ENCODE results near the gene PTPN2.
"Not testable (repeated sequence)": the region's sequence is repeated elsewhere in the genome, so short reads cannot be mapped to it uniquely, and the experiment has no call there.

Gene PTPN2

GRCh38 chr18:12821408-12821807, 62.6 kb downstream of the PTPN2 start:
- DNase-seq = no peak

- DNase-seq = no peak
Measured at GRCh38 chr18:12820506-12820905, 63.5 kb downstream of the PTPN2 start.

DNA sequence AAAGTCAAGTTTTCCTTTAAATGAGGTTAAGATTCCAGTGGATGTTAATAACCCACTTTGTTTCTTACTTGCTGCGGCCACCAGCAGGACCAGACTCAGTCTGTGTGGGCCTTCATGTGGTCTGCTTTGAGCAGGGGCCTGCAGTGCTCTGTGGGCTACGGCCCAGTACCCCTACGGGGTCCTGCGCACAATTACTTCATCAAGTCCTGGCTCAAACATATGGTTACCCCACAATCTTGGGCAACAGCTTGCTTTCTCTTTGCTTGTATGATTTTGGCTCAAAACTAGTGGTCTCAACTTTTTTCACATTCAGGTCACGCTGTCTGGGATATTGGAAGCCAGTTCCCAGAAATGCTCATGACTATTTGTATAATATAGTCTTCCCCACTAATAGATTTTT, 64.2 kb downstream of the PTPN2 start:
- DNase-seq = no peak

- DNase-seq = no peak
Measured at GRCh38 chr18:12819322-12819721, 64.7 kb downstream of the PTPN2 start.

GRCh38 chr18:12818243-12818642, 65.8 kb downstream of the PTPN2 start:
- no peak for DNase-seq

DNA sequence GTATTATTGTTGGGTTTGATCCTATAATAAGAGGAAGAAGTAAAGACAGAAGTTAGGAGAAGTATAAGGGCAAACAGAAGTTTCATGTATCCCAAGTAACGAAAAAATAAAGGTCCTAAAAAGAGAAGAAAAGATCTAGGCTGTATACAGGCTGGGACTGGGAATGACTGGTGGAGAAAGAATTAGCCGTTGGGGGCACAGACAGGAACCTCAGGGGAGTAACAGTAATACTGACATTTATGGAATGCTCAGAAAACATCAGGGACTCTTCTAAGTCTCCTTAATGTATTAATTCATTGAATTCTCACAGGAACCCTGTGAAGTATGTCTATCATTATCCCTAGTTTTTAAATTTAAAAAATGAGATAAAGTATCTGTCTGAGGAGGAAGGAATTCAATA, 67.6 kb downstream of the PTPN2 start:
- DNase-seq = no peak

GRCh38 chr18:12811191-12811950, 72.7 kb downstream of the PTPN2 start:
- DNase-seq = no peak

GRCh38 chr18:12803069-12803936, 80.7 kb downstream of the PTPN2 start:
- no peak for DNase-seq

- no peak for DNase-seq
Measured at GRCh38 chr18:12802538-12802937, 81.5 kb downstream of the PTPN2 start.

DNA sequence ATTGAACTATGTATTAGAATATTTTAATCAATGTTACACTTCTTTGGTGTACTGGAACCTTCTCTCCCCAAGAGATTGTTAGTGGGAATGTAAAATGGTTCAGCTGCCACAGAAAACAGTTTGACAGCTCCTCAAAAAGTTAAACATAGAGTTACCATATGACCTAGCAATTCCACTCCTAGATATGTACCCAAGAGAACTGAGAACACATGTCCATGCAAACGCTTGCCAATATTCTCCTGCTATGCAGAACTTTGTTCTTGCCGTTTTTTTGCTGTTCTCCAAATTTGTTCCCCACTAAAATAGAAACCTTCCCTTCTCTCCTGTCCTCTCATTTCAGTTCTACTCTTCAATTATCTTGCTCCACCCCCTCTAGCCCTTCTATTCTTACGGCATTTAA, 87.6 kb downstream of the PTPN2 start:
- no peak for DNase-seq

DNA sequence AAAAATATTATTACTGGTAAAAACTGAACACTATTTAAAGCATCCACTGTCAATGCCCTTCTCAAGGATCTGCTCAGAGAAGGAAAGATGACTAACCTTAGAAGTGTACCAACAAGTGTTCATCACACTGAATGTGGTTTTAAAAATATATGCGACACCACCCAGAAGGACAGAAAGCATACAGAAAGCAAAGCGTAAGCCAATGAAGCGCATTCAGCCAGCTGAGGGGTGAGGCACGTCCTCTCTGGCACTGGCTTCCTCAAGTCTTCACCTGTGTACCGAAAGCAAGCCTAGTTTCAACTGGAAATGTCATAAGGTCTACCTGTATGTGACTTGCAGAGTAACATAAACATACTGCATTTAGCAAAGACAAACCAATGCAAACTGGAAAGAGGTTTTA, 92.4 kb downstream of the PTPN2 start:
- no peak for DNase-seq

GRCh38 chr18:12786669-12787068, 97.4 kb downstream of the PTPN2 start:
- DNase-seq = no peak

- DNase-seq = no peak
Measured at GRCh38 chr18:12783524-12783923, 100.5 kb downstream of the PTPN2 start.

GRCh38 chr18:12782521-12782920, 101.5 kb downstream of the PTPN2 start:
- no peak for DNase-seq

DNA sequence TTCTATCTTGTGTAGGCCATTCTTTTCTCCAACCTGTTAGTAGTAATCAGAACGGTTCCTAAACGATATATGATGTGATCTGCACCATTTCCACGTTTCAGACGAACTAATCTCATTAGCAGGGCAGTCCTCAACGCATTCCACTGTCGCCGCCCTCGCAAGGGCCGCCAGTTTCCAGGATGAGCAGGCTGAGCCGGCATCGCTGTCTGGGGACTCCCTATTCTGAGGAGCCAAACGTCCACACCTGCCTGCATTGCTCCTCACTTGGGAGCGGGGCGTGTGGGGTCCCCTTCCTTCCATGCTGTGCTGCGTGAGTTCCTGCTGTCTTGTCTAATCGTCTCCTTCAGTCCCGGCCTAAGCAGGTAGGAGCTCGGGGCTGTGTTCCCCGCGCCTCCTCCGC, 104.6 kb downstream of the PTPN2 start:
- DNase-seq = no peak

DNA sequence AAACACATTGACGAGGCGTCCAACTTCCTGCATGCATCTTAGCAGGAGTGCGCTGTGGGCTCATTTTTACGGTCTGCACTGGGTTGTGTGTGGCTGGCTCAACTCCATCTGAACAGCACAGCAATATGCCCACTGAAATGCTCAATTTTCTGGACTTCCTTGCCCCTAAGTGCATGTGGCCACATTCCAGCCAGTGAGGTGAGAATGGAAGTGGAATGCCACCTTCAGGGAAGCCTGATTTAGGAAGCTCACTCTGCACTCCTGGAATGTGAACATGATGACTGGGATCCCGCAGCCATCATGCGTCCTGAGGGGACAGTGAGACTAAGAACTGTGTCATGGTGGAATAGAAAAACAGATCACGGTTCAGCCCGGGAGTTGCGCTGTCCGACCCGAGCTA, 105.0 kb downstream of the PTPN2 start:
- DNase-seq = no peak

DNA sequence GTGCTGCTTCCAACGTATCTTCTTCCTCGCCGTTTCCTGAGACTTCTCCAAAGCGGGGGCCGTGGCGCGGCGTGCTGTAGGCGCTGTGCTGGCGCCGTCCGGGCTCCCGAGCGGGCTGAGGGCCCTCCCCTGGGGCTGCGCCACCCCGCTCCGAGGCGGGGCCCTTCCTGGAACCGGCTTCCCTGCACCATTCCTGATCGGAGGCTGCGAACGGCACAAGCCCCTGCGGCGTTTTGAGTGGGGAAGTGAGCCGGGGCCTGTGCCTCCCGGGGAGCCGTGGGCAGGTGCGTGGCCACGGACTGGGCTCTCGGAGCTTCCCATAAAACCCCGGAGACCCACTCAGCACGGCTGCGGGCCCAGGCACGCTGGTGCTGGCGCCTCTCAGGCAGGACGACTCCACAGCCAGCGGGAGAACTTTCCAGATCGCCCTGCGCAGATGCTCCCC, 106.5 kb downstream of the PTPN2 start:
- no peak for DNase-seq

DNA sequence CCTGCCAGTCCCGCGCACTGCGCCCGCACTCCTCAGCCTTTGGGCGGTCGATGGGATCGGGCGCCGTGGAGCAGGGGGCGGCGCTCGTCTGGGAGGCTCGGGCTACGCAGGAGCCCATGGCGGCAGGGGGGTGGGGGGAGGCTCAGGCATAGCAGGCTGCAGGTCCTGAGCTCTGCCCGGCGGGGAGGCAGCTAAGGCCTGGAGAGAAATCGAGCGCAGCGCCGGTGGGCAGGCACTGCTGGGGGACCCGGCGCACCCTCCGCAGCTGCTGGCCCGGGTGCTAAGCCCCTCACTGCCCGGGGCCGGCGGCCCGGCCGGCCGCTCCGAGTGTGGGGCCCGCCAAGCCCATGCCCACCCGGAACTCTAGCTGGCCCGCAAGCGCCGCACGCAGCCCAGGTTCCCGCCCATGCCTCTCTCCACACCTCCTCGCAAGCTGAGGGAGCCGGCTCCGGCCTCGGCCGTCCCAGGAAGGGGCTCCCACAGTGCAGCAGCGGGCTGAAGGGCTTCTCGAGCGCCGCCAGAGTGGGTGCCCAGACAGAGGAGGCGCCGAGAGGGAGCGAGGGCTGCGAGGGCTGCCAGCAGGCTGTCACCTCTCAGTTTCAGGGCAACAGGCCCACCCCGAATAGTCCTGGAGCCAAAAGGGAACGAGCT, 107.1 kb downstream of the PTPN2 start:
- DNase-seq = no peak

GRCh38 chr18:12776415-12776814, 107.6 kb downstream of the PTPN2 start:
- not testable (repeated sequence) for DNase-seq

DNA sequence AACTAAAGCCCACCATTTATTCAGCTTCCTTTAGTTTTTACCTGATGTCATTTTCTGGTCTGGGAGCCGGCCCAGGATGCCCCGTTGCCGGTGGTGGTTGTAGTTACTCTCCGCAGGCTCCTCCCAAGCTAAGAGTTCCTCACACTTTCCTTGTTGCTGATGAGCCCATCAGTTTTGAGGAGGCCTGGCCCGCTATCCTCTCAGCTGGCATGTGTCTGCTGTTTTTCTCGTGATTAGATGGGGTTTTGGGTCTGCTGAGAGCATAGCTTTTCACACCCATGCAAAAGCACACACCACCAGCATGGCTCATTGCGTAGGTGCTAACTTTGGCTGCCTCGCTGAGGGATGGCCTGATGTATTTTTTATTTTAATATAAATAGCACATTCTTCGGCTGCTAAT, 109.1 kb downstream of the PTPN2 start:
- peak; percentile 19 for DNase-seq

- no peak for DNase-seq
Measured at GRCh38 chr18:12773369-12773768, 110.7 kb downstream of the PTPN2 start.

- DNase-seq = no peak
Measured at GRCh38 chr18:12772111-12772510, 111.9 kb downstream of the PTPN2 start.

DNA sequence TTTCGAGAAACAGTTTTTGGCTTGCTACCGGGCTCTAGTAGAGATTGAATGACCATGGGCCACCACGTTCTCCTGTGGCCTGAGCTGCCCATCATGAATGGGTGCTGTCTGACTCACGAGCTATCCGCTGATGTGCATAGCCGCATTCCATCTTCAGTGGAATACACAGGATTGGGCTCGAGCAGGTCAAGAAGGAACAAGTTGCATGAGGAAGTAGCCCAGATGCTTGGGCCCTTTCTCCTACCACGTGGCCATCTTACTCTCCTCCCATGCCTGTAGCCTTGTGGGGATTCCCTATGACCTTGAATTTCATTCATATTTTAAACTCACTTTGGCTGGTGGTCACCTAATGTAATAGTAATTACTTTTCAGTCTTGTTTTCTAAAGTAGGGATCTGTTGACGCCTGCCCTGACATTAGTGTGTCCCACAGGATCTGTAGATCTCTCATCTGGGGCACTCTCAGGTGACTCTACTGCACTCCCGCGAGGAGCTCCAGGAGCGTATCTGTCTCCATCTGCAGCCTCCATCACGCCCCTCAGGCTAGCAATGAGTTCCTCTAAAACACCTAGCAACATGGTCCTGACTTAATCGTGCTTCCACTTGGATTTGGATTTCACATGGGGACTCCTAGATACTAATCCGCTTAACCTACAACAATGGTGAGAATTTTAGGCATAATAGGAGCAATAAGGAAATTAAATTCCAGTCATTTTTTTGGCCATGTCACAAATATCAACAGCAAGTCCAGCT, 113.4 kb downstream of the PTPN2 start:
- no peak for DNase-seq
